Putamen (tissue), 1 donor: ENCODE data around the gene XRRA1.
"Not testable (repeated sequence)": the region's sequence is repeated elsewhere in the genome, so short reads cannot be mapped to it uniquely, and the experiment has no call there.

Experiments
- DNase-seq: peaks from one replicate; pipeline ENCODE4 v3.0.0-alpha.2; 2016; ENCODE audit warnings: low spot score

XRRA1 gene

GRCh38 chr11:74948898-74949752 lies at the start of gene XRRA1, which contains the start of gene SPCS2:
TSS of gene XRRA1 (minus strand) at chr11:74949091. CDS start at chr11:74940878, 8,213 bp downstream.
TSS of gene SPCS2 (plus strand) at chr11:74949266. CDS start at chr11:74949286, 20 bp downstream.
- peak; percentile 99 for DNase-seq

GRCh38 chr11:74992852-74993251 lies 44.0 kb upstream of the XRRA1 start:
- no peak for DNase-seq

- DNase-seq = no peak
Observed at GRCh38 chr11:74990941-74991340, 42.0 kb upstream of the XRRA1 start.

DNA sequence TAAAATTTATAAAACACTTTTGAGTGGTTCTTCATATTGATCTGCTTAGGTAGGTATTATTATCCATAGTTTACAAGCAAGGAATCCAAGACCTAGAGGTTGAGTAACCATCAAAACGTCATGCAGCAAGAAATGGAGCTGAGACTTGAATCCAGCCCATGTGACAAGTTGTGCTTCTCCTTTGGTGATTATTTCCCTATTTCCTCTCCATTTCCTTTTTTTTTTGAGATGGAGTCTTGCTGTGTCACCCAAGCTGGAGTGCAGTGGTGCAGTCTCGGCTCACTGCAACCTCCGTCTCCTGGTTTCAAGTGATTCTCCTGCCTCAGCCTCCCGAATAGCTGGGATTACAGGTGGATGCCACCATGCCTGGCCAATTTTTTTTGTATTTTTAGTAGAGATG lies 41.3 kb upstream of the XRRA1 start:
- not testable (repeated sequence) for DNase-seq

DNA sequence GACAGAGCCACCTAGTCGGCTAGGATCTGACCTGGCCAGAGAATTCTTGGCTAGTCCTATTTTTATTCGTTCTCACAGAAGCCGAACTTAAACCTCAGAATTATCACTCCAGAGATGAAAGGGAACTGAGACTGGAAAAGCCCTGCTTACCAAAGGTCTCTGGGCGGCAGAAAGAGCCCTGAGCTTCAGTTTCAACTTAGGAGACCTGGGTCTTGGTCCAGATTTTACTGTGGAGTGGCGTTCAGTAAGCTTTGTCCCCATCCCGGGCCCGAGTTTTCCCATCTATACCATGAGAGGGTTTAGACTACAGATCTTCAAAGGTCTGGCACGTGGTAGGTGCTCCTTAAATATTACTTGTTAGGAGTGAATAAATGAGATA lies 40.4 kb upstream of the XRRA1 start:
- DNase-seq = peak; percentile 1

DNA sequence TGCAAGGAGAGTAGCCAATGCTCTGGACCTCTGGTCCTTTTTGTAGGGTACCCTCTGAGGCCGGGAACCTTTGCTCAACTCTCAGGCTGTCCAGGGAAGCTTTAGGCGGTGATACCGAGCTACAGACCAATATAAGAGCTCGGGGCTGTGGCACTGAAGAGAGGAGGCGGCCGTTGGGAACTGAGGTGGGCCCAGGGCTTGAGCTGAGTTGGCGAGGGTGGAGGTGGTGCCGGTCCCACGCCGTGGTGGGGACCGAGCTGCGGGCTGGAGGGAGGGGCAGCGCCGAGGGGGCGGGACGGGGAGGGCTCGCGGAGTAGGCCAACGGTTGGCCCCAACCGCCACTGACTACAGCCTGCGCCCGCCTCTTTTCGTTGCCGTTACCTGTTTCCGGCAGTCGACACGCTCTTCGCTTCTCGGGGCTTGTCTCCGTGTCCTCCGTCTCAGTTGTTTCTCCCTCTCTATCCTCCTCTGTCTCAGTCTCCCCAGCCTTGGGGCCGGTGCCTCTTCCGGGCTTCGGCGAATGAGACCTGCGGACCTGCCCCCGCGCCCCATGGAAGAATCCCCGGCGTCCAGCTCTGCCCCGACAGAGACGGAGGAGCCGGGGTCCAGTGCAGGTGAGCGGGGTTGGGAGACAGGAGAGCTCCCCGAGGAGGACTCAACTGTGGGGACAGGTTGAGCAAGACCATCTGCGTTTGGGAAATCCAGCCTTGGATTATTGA lies 39.8 kb upstream of the XRRA1 start, which contains the start of gene NEU3:
Gene NEU3, plus strand, starts transcription at position 393 of the 719 bp plus-strand sequence. Its CDS starts 128 bp downstream, at position 521.
- peak; percentile 63 for DNase-seq

DNA sequence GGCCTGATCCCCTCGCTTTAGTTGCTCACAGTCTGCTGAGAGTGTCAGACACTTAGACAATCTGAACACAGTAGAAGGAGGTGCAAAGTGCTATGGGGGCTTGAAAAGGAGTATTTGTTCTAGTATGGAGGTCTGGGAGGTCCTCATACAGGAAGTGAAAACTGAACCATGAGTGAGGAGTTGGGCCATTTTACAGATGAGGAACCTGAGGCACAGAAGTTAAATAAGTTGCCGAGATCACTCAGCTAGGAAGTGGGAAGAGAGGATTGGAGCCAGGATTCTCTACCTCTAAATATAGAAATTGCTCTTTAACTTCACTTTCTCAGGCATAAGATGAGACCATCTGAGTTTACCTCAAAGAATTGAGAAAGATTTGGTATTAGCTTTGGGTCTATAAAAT lies 35.8 kb upstream of the XRRA1 start:
- DNase-seq = no peak

DNA sequence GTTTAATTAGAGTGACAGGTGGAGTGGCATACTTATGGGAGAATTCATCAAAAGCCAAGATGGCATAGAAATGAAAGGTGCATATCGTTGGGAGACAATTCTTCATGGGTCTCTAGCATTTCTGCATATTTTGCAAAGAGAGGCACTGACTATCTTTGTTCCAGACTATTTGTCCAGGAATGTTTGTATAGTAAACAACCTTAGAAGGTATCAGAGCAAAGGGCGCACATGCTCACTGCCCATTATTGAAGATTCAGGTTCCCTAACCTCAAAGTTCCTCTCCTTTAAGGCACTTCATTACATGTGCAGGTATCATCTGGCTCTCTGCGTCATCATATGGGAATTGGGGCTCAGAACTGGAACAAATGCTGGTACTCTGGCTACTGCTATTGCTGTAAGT lies 35.2 kb upstream of the XRRA1 start:
- DNase-seq = no peak

DNA sequence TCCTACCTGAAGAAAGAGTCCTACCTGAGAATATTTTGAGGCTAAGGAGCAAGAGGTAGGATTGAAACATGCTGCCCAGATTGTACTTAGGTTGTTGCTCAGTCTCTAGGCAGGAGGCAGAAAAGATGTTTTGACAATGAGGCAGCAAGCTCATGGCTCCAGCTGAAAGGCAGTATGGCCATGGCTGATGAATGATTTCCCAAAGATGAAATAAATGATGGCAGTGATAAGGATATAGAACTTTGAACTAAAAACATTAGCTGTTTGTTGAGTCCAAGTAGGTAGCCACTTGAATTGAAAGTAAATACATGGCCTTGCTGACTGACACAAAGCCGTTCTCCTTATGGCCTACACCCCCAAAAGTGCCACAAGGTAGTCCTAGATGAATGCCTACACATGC lies 33.0 kb upstream of the XRRA1 start:
- DNase-seq = no peak

DNA sequence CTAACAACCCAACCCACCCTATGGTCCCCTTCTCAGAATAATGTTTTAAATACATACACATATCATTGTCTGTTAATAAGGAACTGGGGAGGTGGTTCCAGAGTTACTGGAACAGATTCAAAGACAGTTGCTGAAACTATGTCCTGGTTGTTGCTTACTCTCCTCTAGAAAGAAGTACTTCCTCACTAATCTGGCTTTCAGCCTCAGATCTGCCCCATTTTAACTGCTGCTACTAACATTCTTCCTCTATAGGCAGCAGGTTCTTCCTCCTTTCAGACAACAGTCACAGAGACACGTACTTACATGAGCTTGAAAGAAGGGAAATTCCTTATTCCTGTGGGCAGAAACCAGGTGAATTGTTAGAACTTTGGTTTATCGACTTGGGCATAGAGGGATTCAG lies 31.7 kb upstream of the XRRA1 start:
- no peak for DNase-seq

- DNase-seq = no peak
Observed at GRCh38 chr11:74978041-74978440, 29.1 kb upstream of the XRRA1 start.

- peak; percentile 34 for DNase-seq
Observed at GRCh38 chr11:74971424-74971823, 22.5 kb upstream of the XRRA1 start.

DNA sequence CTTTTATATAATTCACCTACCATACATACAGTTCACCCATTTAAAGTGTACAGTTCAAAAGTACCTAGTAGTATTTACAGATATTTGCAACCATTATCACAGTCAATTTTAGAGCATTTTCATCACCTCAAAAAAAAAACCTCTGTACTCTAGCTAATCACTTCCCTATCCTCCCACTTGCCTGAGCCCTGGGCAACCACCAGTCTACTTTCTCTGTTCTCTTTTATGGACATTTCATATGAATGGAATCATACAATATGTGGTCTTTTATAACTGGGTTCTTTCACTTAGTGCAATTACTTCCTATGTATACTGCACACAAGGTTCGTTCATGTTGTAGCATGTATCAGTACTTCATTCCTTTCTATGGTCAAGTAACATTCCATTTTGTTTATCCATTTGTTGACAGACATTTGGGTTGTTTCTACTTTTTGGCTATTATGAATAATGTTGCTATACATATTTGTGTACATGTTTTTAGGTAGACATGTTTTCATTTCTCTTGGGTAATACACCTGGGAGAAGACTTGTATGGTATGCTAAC lies 22.0 kb upstream of the XRRA1 start:
- no peak for DNase-seq

GRCh38 chr11:74966651-74967050 lies 17.8 kb upstream of the XRRA1 start:
- no peak for DNase-seq

GRCh38 chr11:74960128-74960527 lies 11.2 kb upstream of the XRRA1 start:
- DNase-seq = not testable (repeated sequence)

DNA sequence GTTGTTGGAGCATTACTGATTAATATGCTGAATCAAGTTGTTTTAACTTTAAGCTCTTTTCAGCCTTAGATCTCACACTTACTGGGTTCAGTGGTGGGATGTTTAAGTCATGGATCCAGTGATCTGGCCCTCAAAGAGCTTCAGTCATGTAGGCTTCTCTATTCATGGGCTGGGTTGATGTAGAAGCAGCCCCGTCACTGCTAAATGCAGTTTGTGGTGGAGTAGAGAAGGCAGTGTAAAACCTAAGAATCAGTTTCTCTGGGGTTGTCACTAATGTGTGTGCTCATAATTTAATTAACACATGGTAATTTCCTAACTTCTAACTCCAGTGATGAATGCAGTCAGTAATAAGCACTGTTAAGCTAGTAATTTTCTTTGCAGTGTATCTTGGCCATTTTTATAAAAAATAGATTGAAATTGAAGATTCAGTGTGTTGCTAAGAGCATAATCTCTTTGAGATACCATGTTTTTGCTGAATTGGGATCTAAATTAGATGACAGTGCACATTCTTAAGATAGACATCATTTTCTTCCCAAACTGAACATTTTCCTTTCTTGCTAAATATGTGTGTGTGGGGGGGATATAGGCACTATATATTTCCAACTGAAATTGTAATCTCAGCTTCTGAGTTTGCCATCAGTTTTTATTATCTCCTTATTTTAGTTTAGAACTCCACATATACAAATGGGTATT lies 9.2 kb upstream of the XRRA1 start:
- no peak for DNase-seq

GRCh38 chr11:74956397-74957015 lies 7.6 kb upstream of the XRRA1 start:
- no peak for DNase-seq

DNA sequence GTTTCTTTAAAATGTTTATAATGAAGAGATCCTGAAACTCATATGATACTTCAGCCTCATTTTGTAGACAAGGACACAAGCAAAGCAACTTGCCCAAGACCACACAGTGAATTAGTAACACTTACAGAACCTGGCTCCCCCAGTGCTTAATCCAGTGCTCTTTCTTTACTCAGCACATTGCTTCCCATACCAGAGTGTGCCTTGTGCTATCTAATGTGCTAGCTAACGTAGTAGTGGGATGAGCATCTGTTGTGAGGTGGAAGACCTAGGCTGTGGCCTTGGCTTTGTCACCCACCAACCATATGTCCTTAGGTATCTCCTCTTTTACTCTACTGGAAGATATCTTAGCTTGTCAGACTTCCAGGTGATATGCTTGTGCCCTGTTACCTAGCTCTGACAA lies 5.3 kb upstream of the XRRA1 start:
- DNase-seq = no peak

- no peak for DNase-seq
Observed at GRCh38 chr11:74953451-74953850, 4.6 kb upstream of the XRRA1 start.

GRCh38 chr11:74952752-74953151 lies 3.9 kb upstream of the XRRA1 start:
- DNase-seq = peak; percentile 34

GRCh38 chr11:74951226-74951625 lies 2.3 kb upstream of the XRRA1 start:
- no peak for DNase-seq
